ENCODE measurements around the gene PADI3.
"Not testable (repeated sequence)": the region's sequence is repeated elsewhere in the genome, so short reads cannot be mapped to it uniquely, and the experiment has no call there.

PADI3 gene

GRCh38 chr1:17235135-17235885 is 13.6 kb upstream of the PADI3 start:
- no peak for DNase-seq (ENCODE audit: low spot score)
- no peak for TF ChIP-seq CTCF (IDR thresholded peaks at IDR 0.05; ENCODE audit: borderline replicate concordance, control extremely low read depth, extremely low read depth, insufficient read depth, missing control alignments)
- in situ Hi-C loops (cut with MboI; ENCODE audit: low sequenced_read_pairs, unreplicated experiment) = no loop called here

GRCh38 chr1:17236779-17237560 is 11.9 kb upstream of the PADI3 start:
- in situ Hi-C loops (cut with MboI; ENCODE audit: low sequenced_read_pairs, unreplicated experiment) = no loop called here
- peak; percentile 83 for TF ChIP-seq CTCF (IDR thresholded peaks at IDR 0.05; ENCODE audit: borderline replicate concordance, control extremely low read depth, extremely low read depth, insufficient read depth, missing control alignments)
- DNase-seq (ENCODE audit: low spot score) = peak; percentile 91

GRCh38 chr1:17237561-17237903 is 11.4 kb upstream of the PADI3 start:
- TF ChIP-seq CTCF (IDR thresholded peaks at IDR 0.05; ENCODE audit: borderline replicate concordance, control extremely low read depth, extremely low read depth, insufficient read depth, missing control alignments) = no peak
- DNase-seq (ENCODE audit: low spot score) = no peak
- in situ Hi-C loops (cut with MboI; ENCODE audit: low sequenced_read_pairs, unreplicated experiment) = no loop called here

- in situ Hi-C loops (cut with MboI; ENCODE audit: low sequenced_read_pairs, unreplicated experiment) = no loop called here
- DNase-seq (ENCODE audit: low spot score) = peak; percentile 67
- no peak for TF ChIP-seq CTCF (IDR thresholded peaks at IDR 0.05; ENCODE audit: borderline replicate concordance, control extremely low read depth, extremely low read depth, insufficient read depth, missing control alignments)
These were observed 9.5 kb upstream of the PADI3 start for GRCh38 chr1:17239420-17239819.

GRCh38 chr1:17241011-17241779 is 7.7 kb upstream of the PADI3 start:
- DNase-seq (ENCODE audit: low spot score); in situ Hi-C loops (cut with MboI; ENCODE audit: low sequenced_read_pairs, unreplicated experiment): not testable (repeated sequence)

GRCh38 chr1:17241780-17242074 is 7.2 kb upstream of the PADI3 start:
- in situ Hi-C loops (cut with MboI; ENCODE audit: low sequenced_read_pairs, unreplicated experiment); DNase-seq (ENCODE audit: low spot score): not testable (repeated sequence)

GRCh38 chr1:17243274-17243673 is 5.6 kb upstream of the PADI3 start:
- no peak for DNase-seq (ENCODE audit: low spot score)
- in situ Hi-C loops (cut with MboI; ENCODE audit: low sequenced_read_pairs, unreplicated experiment) = no loop called here
- TF ChIP-seq CTCF (IDR thresholded peaks at IDR 0.05; ENCODE audit: borderline replicate concordance, control extremely low read depth, extremely low read depth, insufficient read depth, missing control alignments) = no peak
